PC-3 (cell line): Measurements from ENCODE around the gene CNIH1. TPM values are rescaled to one million over a fixed set of nuclear protein-coding genes. Genes with fewer than 3 reads are reported as not detected.

Source experiments
- ATAC-seq: fragments of 200-7000 bp; cut with Tn5 transposase; 2 replicates; pipeline ENCODE4 v1.9.1; 2020; ENCODE audit warnings: mild to moderate bottlenecking, moderate library complexity
- BruUV-seq: library from RNA; stranded (reverse); fragments of 400-500 nt; replicated peaks from 2 replicates; lab custom pipeline; 2021; lab: Mats Ljungman, UMichigan
- CTCF ChIA-PET: fragments of 300-600 bp; sonication (Branson Sonifier 250); formaldehyde crosslinking; loops from one replicate; lab custom pipeline; 2022; ENCODE audit warnings: antibody characterized with exemption; lab: Charles Lee
- POLR2A ChIA-PET: fragments of 300-600 bp; sonication (Branson Sonifier 250); formaldehyde crosslinking; loops from one replicate; lab custom pipeline; 2022; ENCODE audit warnings: antibody characterized with exemption; ENCODE audit not compliant: unreplicated experiment; lab: Charles Lee
- DNase-seq: peaks from one replicate; pipeline ENCODE4 v3.0.0-alpha.2; 2015
- H2AFZ ChIP-seq: fragments of 300-600 bp; sonication (generic); 2 replicates; pipeline ENCODE4 v1.6.0; 2016; ENCODE audit warnings: antibody characterized with exemption, low read length
- H3F3A ChIP-seq: fragments of 300-600 bp; sonication (generic); one replicate; pipeline ENCODE4 v1.6.0; 2017; ENCODE audit warnings: antibody characterized with exemption, low read length, control low read depth, mild to moderate bottlenecking; ENCODE audit not compliant: unreplicated experiment
- H3K27ac ChIP-seq: fragments of 300-600 bp; sonication (generic); 2 replicates; pipeline ENCODE4 v1.5.1; 2016; ENCODE audit warnings: mild to moderate bottlenecking, low read length
- H3K27me3 ChIP-seq: fragments of 300-600 bp; sonication (generic); 2 replicates; pipeline ENCODE4 v1.6.1; 2016; ENCODE audit warnings: low read length, mixed read lengths
- H3K36me3 ChIP-seq: fragments of 300-600 bp; sonication (generic); 2 replicates; pipeline ENCODE4 v1.6.1; 2016; ENCODE audit warnings: low read depth, mixed run types, low read length, mixed read lengths
- H3K4me1 ChIP-seq: fragments of 300-600 bp; sonication (generic); 2 replicates; pipeline ENCODE4 v1.5.1; 2016; ENCODE audit warnings: low read length; ENCODE audit not compliant: insufficient read depth
- H3K4me2 ChIP-seq: fragments of 300-600 bp; sonication (generic); 2 replicates; pipeline ENCODE4 v1.6.0; 2016; ENCODE audit warnings: low read length
- H3K4me3 ChIP-seq: fragments of 300-600 bp; sonication (generic); 2 replicates; pipeline ENCODE4 v1.5.1; 2016; ENCODE audit warnings: mild to moderate bottlenecking, low read length, mixed read lengths
- H3K79me2 ChIP-seq: fragments of 300-600 bp; sonication (generic); 2 replicates; pipeline ENCODE4 v1.6.1; 2017; ENCODE audit warnings: low read length, mixed read lengths
- H3K9ac ChIP-seq: fragments of 300-600 bp; sonication (generic); 2 replicates; pipeline ENCODE4 v1.6.0; 2016; ENCODE audit warnings: mild to moderate bottlenecking, low read length
- H3K9me2 ChIP-seq: fragments of 300-600 bp; sonication (generic); replicated peaks from 2 replicates; pipeline ENCODE4 v1.6.1; 2016; ENCODE audit warnings: mixed run types, low read length, mixed read lengths
- H3K9me3 ChIP-seq: fragments of 300-600 bp; sonication (generic); 2 replicates; pipeline ENCODE4 v1.6.1; 2016; ENCODE audit warnings: low read length, mixed read lengths
- H4K20me1 ChIP-seq: fragments of 300-600 bp; sonication (generic); 2 replicates; pipeline ENCODE4 v1.6.1; 2016; ENCODE audit warnings: low read length, mixed read lengths
- CTCF ChIP-seq: fragments of 300-600 bp; sonication (generic); conservative IDR thresholded peaks from 2 replicates; pipeline ENCODE4 v1.5.1; 2017; ENCODE audit warnings: antibody characterized with exemption, low read depth, mild to moderate bottlenecking, low read length
- EZH2 ChIP-seq: fragments of 300-600 bp; sonication (generic); IDR thresholded peaks from one replicate; pipeline ENCODE4 v1.6.1; 2017; ENCODE audit warnings: antibody characterized with exemption, mild to moderate bottlenecking, low read length; ENCODE audit not compliant: unreplicated experiment
- EZH2phosphoT487 ChIP-seq: fragments of 300-600 bp; sonication (generic); IDR thresholded peaks from 2 replicates; pipeline ENCODE4 v1.6.1; 2018; ENCODE audit warnings: mild to moderate bottlenecking, antibody characterized with exemption, low read length, borderline replicate concordance
- intact Hi-C: fragments of 100-400 bp; cut with micrococcal nuclease; formaldehyde crosslinking; loops from 2 replicates; pipeline ENCODE4 v1.9.0; 2023
- total RNA-seq: library from RNA; depleted of rRNA; stranded (reverse); fragments of >200 nt; gene quantifications from 2 replicates; pipeline ENCODE4 v1.2.3, GENCODE V29; 2014

Gene CNIH1
- total RNA-seq, 1 experiment from 2014 or later, result 194 TPM

- Histone ChIP-seq H3K9me3 (no peaks in the 10 kb centered on the region), H3K4me2 (peak overlapping the region; percentile 68), H3F3A (peaks cover 12% of the 10 kb centered on the region), H3K27me3 (no peaks in the 10 kb centered on the region), H3K27ac (peak overlapping the region; percentile 79), H4K20me1 (peaks cover 76% of the 10 kb centered on the region), H3K9ac (peak overlapping the region; percentile 42), H3K9me2 (no peaks in the 10 kb centered on the region), H3K36me3 (peaks cover 47% of the 10 kb centered on the region), H2AFZ (no peak overlapping the region), H3K4me3 (peak overlapping the region; percentile 41), H3K79me2 (peaks cover 100% of the 10 kb centered on the region), H3K4me1 (peaks cover 60% of the 10 kb centered on the region)
- CTCF ChIA-PET, result interaction anchor here (1.1 to 2.0 kb wide), 2 partner anchors 15 to 69 kb away, joined by 3 to 6 read pairs; no protein-coding TSS in a partner anchor
- peak; percentile 79 for ATAC-seq
- intact Hi-C loops, result no loop called here
- POLR2A ChIA-PET, result interaction anchor here (0.6 to 0.7 kb wide), 3 partner anchors 12 to 246 kb away, joined by 3 read pairs; no protein-coding TSS in a partner anchor
- DNase-seq, result peak; percentile 96
- no TSS peak for BruUV-seq
- TF ChIP-seq EZH2phosphoT487, result no peak
- no peak for TF ChIP-seq EZH2
- TF ChIP-seq CTCF, result no peak
These were observed 5.6 kb downstream of the CNIH1 start for GRCh38 chr14:54435500-54435981.

GRCh38 chr14:54428527-54428926, 12.6 kb downstream of the CNIH1 start:
- H3K27ac ChIP-seq, result no peak overlapping the region
- peaks cover 19% of the 10 kb centered on the region for H4K20me1 ChIP-seq
- H3F3A ChIP-seq, result peaks cover 4% of the 10 kb centered on the region
- DNase-seq (no peak), ATAC-seq (no peak)
- intact Hi-C loops, result loop anchor here (10.0 kb wide), 1 partner anchor 894 kb away; no protein-coding TSS in a partner anchor
- H3K79me2 ChIP-seq, result peaks cover 39% of the 10 kb centered on the region
- H3K9me3 ChIP-seq, result no peaks in the 10 kb centered on the region
- no peak overlapping the region for H3K4me2 ChIP-seq
- H3K27me3 ChIP-seq, result no peaks in the 10 kb centered on the region
- no peaks in the 10 kb centered on the region for H3K4me1 ChIP-seq
- no peaks in the 10 kb centered on the region for H3K9me2 ChIP-seq
- ChIA-PET CTCF (interaction anchor here (0.5 kb wide), 1 partner anchor 47 kb away, joined by 4 read pairs; no protein-coding TSS in a partner anchor), POLR2A (no interaction called here)
- H3K36me3 ChIP-seq, result peaks cover 85% of the 10 kb centered on the region
- H3K9ac ChIP-seq, result no peak overlapping the region
- BruUV-seq, result no TSS peak
- no peak overlapping the region for H3K4me3 ChIP-seq
- no peak overlapping the region for H2AFZ ChIP-seq
- TF ChIP-seq EZH2phosphoT487 (no peak), CTCF (no peak), EZH2 (no peak)

GRCh38 chr14:54427871-54428270, 13.3 kb downstream of the CNIH1 start:
- TF ChIP-seq EZH2 (no peak), CTCF (no peak), EZH2phosphoT487 (no peak)
- CTCF ChIA-PET, result no interaction called here
- no peak overlapping the region for H2AFZ ChIP-seq
- H3K9me3 ChIP-seq, result no peaks in the 10 kb centered on the region
- no peak overlapping the region for H3K9ac ChIP-seq
- peaks cover 80% of the 10 kb centered on the region for H3K36me3 ChIP-seq
- no peak for ATAC-seq
- no peak overlapping the region for H3K4me2 ChIP-seq
- intact Hi-C loops, result loop anchor here (10.0 kb wide), 1 partner anchor 893 kb away; no protein-coding TSS in a partner anchor
- BruUV-seq, result no TSS peak
- peaks cover 13% of the 10 kb centered on the region for H4K20me1 ChIP-seq
- no peaks in the 10 kb centered on the region for H3K4me1 ChIP-seq
- H3K27me3 ChIP-seq, result no peaks in the 10 kb centered on the region
- POLR2A ChIA-PET, result no interaction called here
- no peaks in the 10 kb centered on the region for H3K9me2 ChIP-seq
- H3K4me3 ChIP-seq, result no peak overlapping the region
- DNase-seq, result no peak
- no peak overlapping the region for H3K27ac ChIP-seq
- H3F3A ChIP-seq, result peaks cover 4% of the 10 kb centered on the region
- H3K79me2 ChIP-seq, result peaks cover 32% of the 10 kb centered on the region
